GDM1 (cell line): ENCODE data around the gene PSTPIP1.

ENCODE experiments used
- DNase-seq: peaks from one replicate; lab custom pipeline; 2025; lab: John Stamatoyannopoulos, UW

Gene PSTPIP1

GRCh38 chr15:76999996-77000395 is 5.1 kb downstream of the PSTPIP1 start:
- no peak for DNase-seq

- DNase-seq = no peak
These were observed 6.4 kb downstream of the PSTPIP1 start for GRCh38 chr15:77001351-77001750.

- DNase-seq = no peak
These were observed 7.0 kb downstream of the PSTPIP1 start for GRCh38 chr15:77001966-77002365.

- DNase-seq = no peak
These were observed 7.5 kb downstream of the PSTPIP1 start for GRCh38 chr15:77002436-77002835.

GRCh38 chr15:77002954-77003912 is 8.3 kb downstream of the PSTPIP1 start:
- peak; percentile 85 for DNase-seq

GRCh38 chr15:77004189-77004588 is 9.3 kb downstream of the PSTPIP1 start:
- DNase-seq = peak; percentile 67

GRCh38 chr15:77009176-77009575 is 14.2 kb downstream of the PSTPIP1 start:
- DNase-seq = no peak

GRCh38 chr15:77009646-77010311 is 14.9 kb downstream of the PSTPIP1 start:
- DNase-seq = no peak

GRCh38 chr15:77010312-77010686 is 15.4 kb downstream of the PSTPIP1 start:
- no peak for DNase-seq

GRCh38 chr15:77010857-77011256 is 15.9 kb downstream of the PSTPIP1 start:
- DNase-seq = no peak

GRCh38 chr15:77012117-77012712 is 17.3 kb downstream of the PSTPIP1 start:
- DNase-seq = no peak

- DNase-seq = no peak
These were observed 17.9 kb downstream of the PSTPIP1 start for GRCh38 chr15:77012868-77013267.

GRCh38 chr15:77013776-77014131 is 18.8 kb downstream of the PSTPIP1 start:
- no peak for DNase-seq

GRCh38 chr15:77014132-77015081 is 19.5 kb downstream of the PSTPIP1 start:
- peak; percentile 69 for DNase-seq

- DNase-seq = no peak
These were observed 20.9 kb downstream of the PSTPIP1 start for GRCh38 chr15:77015646-77016320.

- DNase-seq = no peak
These were observed 21.4 kb downstream of the PSTPIP1 start for GRCh38 chr15:77016321-77016695.

GRCh38 chr15:77017091-77017660 is 22.2 kb downstream of the PSTPIP1 start:
- DNase-seq = no peak

GRCh38 chr15:77017761-77018720 is 23.1 kb downstream of the PSTPIP1 start:
- no peak for DNase-seq

GRCh38 chr15:77018796-77019505 is 24.0 kb downstream of the PSTPIP1 start:
- no peak for DNase-seq
